Thoracic aorta (tissue), 2 donors: ENCODE measurements around the gene CYP1A1. TPM values are rescaled to one million over a fixed set of nuclear protein-coding genes. Genes with fewer than 3 reads are reported as not detected.

Experiments
- ATAC-seq: fragments of 150-250 bp; one replicate; pipeline ENCODE4 v1.8.0; 2017; ENCODE audit warnings: low read depth; ENCODE audit not compliant: insufficient number of reproducible peaks, low FRiP score
- DNase-seq: peaks from one replicate; pipeline ENCODE4 v3.0.0-alpha.2; 2020; ENCODE audit warnings: low spot score
- H3K27ac ChIP-seq, 2 donors: fragments of 200-600 bp; sonication (generic); 1 replicate in 1 of 2; 2 replicates in 1 of 2; pipeline ENCODE4 v1.5.1; 2016; ENCODE audit warnings: mild to moderate bottlenecking in 2 of 2, moderate library complexity in 2 of 2
- H3K27me3 ChIP-seq: fragments of 200-600 bp; sonication (generic); replicated peaks from 2 replicates; pipeline ENCODE4 v1.6.0; 2016; ENCODE audit warnings: mild to moderate bottlenecking; ENCODE audit not compliant: insufficient read depth
- H3K36me3 ChIP-seq: fragments of 200-600 bp; sonication (generic); one replicate; pipeline ENCODE4 v1.5.1; 2016
- H3K4me1 ChIP-seq, 2 donors: fragments of 200-600 bp; sonication (generic); 1 replicate in 1 of 2; 2 replicates in 1 of 2; pipeline versions ENCODE4 v1.5.1 to v1.6.0; 2016; ENCODE audit warnings: low read depth in 2 of 2, mild to moderate bottlenecking in 1 of 2; ENCODE audit not compliant: control insufficient read depth in 1 of 2
- H3K4me3 ChIP-seq: fragments of 200-600 bp; sonication (generic); 2 replicates; pipeline ENCODE4 v1.5.1; 2016; ENCODE audit warnings: mild to moderate bottlenecking
- H3K9me3 ChIP-seq: fragments of 200-600 bp; sonication (generic); 2 replicates; pipeline ENCODE4 v1.5.1; 2016
- CTCF ChIP-seq: fragments of 200-600 bp; sonication (generic); IDR thresholded peaks from one replicate; pipeline ENCODE4 v1.5.1; 2019; ENCODE audit warnings: antibody characterized with exemption
- total RNA-seq, 2 donors: library from RNA; depleted of rRNA; stranded (reverse); fragments of >200 nt; gene quantifications; one replicate each; pipeline versions ENCODE4 v1.1.0 to v1.2.3, GENCODE V29; 2016

CYP1A1 gene
- total RNA-seq, 2 donors from 2014 or later, result 0.54 TPM; not detected in 1

- no peaks in the 10 kb centered on the region for H3K9me3 ChIP-seq
- ATAC-seq (no peak), DNase-seq (no peak)
- TF ChIP-seq CTCF, result no peak
- no peak overlapping the region for H3K4me3 ChIP-seq
- H3K27ac ChIP-seq, result no peak overlapping the region
- no peaks in the 10 kb centered on the region for H3K27me3 ChIP-seq
- peaks cover 20% of the 10 kb centered on the region for H3K36me3 ChIP-seq
- peaks cover under 1 to 2% of the 10 kb centered on the region in 2 donors for H3K4me1 ChIP-seq
These were observed 55.7 kb downstream of the CYP1A1 start for GRCh38 chr15:74669627-74670026.

Other genes starting within 250 kb of the CYP1A1 start
- gene ARID3B, start 184.3 kb downstream of the CYP1A1 start, total RNA-seq, result 10 to 100 TPM in 1 of 2 donors, 1 to 10 TPM in 1; 8.9 to 15.0 TPM
- 100 to 1,000 TPM; 114 to 156 TPM for gene CLK3, start 109.7 kb downstream of the CYP1A1 start, total RNA-seq
- 10 to 100 TPM; 11.5 to 16.2 TPM for gene EDC3, start 29.5 kb downstream of the CYP1A1 start, total RNA-seq
- not detected for gene CYP1A2, start 23.3 kb upstream of the CYP1A1 start, total RNA-seq
- 10 to 100 TPM; 32.7 to 61.6 TPM for gene CSK, start 56.6 kb upstream of the CYP1A1 start, total RNA-seq
- not detected for gene LMAN1L, start 87.3 kb upstream of the CYP1A1 start, total RNA-seq
- gene CPLX3, start 101.1 kb upstream of the CYP1A1 start, total RNA-seq, result not detected
- 10 to 100 TPM; 34.9 to 72.2 TPM for gene ULK3, start 117.6 kb upstream of the CYP1A1 start, total RNA-seq
- 10 to 100 TPM; 62.1 to 84.5 TPM for gene SCAMP2, start 147.8 kb upstream of the CYP1A1 start, total RNA-seq
- gene MPI, start 164.5 kb upstream of the CYP1A1 start, total RNA-seq, result 10 to 100 TPM; 45.6 to 65.5 TPM
- 10 to 100 TPM; 61.1 to 85.6 TPM for gene FAM219B, start 181.3 kb upstream of the CYP1A1 start, total RNA-seq
- 10 to 100 TPM; 45.2 to 66.3 TPM for gene COX5A, start 212.5 kb upstream of the CYP1A1 start, total RNA-seq
- gene RPP25, start 231.2 kb upstream of the CYP1A1 start, total RNA-seq, result 10 to 100 TPM; 11.7 to 11.8 TPM